NCI-H2081 (cell line): ENCODE data around the gene ROS1.

Experiments used
- DNase-seq, 2 experiments: peaks; one replicate each; lab custom pipeline; 2025; lab: John Stamatoyannopoulos, UW

Gene ROS1

GRCh38 chr6:117440706-117441525 lies 15.2 kb upstream of the ROS1 start:
- DNase-seq: no peak

GRCh38 chr6:117432273-117432672 lies 6.5 kb upstream of the ROS1 start:
- DNase-seq: no peak

- DNase-seq: no peak
Measured at GRCh38 chr6:117423754-117424153, 2.0 kb downstream of the ROS1 start.

- DNase-seq: no peak
Measured at GRCh38 chr6:117418320-117418719, 7.4 kb downstream of the ROS1 start.

- no peak for DNase-seq
Measured at GRCh38 chr6:117417851-117418250, 7.9 kb downstream of the ROS1 start.

GRCh38 chr6:117414770-117415169 lies 11.0 kb downstream of the ROS1 start:
- peak in 1 of 2 experiments; percentile 20 for DNase-seq

GRCh38 chr6:117411474-117411873 lies 14.3 kb downstream of the ROS1 start:
- no peak for DNase-seq

- DNase-seq: no peak
Measured at GRCh38 chr6:117409863-117410262, 15.9 kb downstream of the ROS1 start.

- no peak for DNase-seq
Measured at GRCh38 chr6:117409420-117409819, 16.3 kb downstream of the ROS1 start.

GRCh38 chr6:117404548-117404947 lies 21.2 kb downstream of the ROS1 start:
- no peak for DNase-seq

GRCh38 chr6:117401799-117402198 lies 23.9 kb downstream of the ROS1 start:
- no peak for DNase-seq

GRCh38 chr6:117399924-117400323 lies 25.8 kb downstream of the ROS1 start:
- DNase-seq: no peak

GRCh38 chr6:117399126-117399525 lies 26.6 kb downstream of the ROS1 start:
- no peak for DNase-seq

GRCh38 chr6:117397536-117398227 lies 28.1 kb downstream of the ROS1 start:
- no peak for DNase-seq

GRCh38 chr6:117396228-117396627 lies 29.5 kb downstream of the ROS1 start:
- no peak for DNase-seq

GRCh38 chr6:117395164-117395563 lies 30.6 kb downstream of the ROS1 start:
- DNase-seq: no peak

- DNase-seq: no peak
Measured at GRCh38 chr6:117393045-117393444, 32.7 kb downstream of the ROS1 start.

- DNase-seq: no peak
Measured at GRCh38 chr6:117391874-117392583, 33.7 kb downstream of the ROS1 start.

- no peak for DNase-seq
Measured at GRCh38 chr6:117389227-117390057, 36.3 kb downstream of the ROS1 start.

GRCh38 chr6:117387454-117387974 lies 38.2 kb downstream of the ROS1 start:
- no peak for DNase-seq

GRCh38 chr6:117384659-117385058 lies 41.1 kb downstream of the ROS1 start:
- DNase-seq: no peak

GRCh38 chr6:117381749-117382148 lies 44.0 kb downstream of the ROS1 start:
- DNase-seq: no peak
